GM13977 (cell line): ENCODE data around the gene GLRA3.

Source experiments
- DNase-seq: peaks from one replicate; pipeline ENCODE4 v3.0.0; 2012; ENCODE audit warnings: low spot score
- in situ Hi-C: fragments of 300-500 bp; cut with MboI; formaldehyde crosslinking; loops from one replicate; pipeline ENCODE4 v1.12.0; 2022; ENCODE audit warnings: low sequenced_read_pairs, low pct_unique_long_range_greater_than_20kb, mixed read lengths, inconsistent platforms; ENCODE audit not compliant: unreplicated experiment
- TF ChIP-seq, protein P1 (sequence below): IDR thresholded peaks from 2 replicates; pipeline ENCODE4 v1.5.1; 2012; ENCODE audit warnings: mild to moderate bottlenecking, control low read depth; ENCODE audit not compliant: insufficient read depth; ENCODE audit errors: extremely low read depth, missing control alignments

GLRA3 gene

DNA sequence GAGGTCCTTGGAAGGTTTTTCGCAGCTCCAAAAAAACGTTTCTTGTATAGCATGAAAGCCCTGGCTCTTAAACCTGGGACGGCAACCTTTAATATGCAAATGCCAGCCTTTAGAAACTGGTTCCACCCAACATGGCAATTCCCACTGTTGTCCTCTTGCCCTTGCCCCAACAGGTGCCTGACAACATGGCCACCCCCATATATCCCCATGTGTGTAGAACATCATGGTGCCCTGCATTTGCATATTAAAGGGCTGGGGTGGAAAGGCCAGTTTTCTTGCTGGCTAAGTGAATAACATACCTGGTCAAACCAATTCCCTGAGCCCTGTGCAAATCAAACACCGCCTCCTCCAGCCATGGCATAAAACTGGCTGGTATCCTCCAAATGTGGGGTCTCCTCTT is 26.0 kb upstream of the GLRA3 start:
- TF ChIP-seq, protein P1, sequence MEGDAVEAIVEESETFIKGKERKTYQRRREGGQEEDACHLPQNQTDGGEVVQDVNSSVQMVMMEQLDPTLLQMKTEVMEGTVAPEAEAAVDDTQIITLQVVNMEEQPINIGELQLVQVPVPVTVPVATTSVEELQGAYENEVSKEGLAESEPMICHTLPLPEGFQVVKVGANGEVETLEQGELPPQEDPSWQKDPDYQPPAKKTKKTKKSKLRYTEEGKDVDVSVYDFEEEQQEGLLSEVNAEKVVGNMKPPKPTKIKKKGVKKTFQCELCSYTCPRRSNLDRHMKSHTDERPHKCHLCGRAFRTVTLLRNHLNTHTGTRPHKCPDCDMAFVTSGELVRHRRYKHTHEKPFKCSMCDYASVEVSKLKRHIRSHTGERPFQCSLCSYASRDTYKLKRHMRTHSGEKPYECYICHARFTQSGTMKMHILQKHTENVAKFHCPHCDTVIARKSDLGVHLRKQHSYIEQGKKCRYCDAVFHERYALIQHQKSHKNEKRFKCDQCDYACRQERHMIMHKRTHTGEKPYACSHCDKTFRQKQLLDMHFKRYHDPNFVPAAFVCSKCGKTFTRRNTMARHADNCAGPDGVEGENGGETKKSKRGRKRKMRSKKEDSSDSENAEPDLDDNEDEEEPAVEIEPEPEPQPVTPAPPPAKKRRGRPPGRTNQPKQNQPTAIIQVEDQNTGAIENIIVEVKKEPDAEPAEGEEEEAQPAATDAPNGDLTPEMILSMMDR = no peak
- DNase-seq = no peak
- in situ Hi-C loops = no loop called here

GRCh38 chr4:174853629-174854028 is 24.6 kb upstream of the GLRA3 start:
- TF ChIP-seq, protein P1 = no peak
- DNase-seq = no peak
- in situ Hi-C loops = no loop called here

GRCh38 chr4:174848596-174848995 is 19.5 kb upstream of the GLRA3 start:
- in situ Hi-C loops = no loop called here
- no peak for DNase-seq
- TF ChIP-seq, protein P1 = no peak

DNA sequence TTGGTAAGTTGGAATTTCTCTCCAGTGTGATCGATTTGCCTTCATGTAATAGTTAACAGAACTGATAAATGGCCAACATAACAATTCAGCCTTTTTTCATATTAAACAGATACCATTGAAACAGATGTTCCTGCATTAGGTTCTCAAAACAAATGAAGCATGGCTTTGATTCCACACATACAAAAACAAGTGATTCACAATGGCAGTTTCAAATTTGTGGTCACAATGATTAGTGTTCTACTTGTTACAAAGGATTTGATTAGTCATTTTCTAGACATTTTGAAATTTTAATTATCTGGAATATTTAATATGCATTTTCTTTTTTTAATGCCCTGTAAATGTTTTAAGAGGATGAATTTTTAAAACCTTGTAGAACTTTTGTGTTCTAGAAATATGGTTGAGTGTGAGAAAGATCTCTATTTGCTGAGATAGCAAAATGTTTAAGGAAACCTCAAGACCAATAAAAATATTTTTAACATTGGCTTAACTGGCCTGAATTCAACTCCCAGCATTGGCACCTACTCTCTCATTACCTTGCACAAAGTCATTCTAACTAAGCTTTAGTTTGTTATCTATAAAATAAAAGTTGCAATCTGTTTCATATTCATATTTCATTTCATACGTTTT is 18.9 kb upstream of the GLRA3 start:
- in situ Hi-C loops = no loop called here

GRCh38 chr4:174835536-174835935 is 6.5 kb upstream of the GLRA3 start:
- TF ChIP-seq, protein P1 = no peak
- in situ Hi-C loops = no loop called here
- no peak for DNase-seq

More for the DNA sequence above, 18.9 kb upstream of the GLRA3 start:
- TF ChIP-seq, protein P1 = no peak
- DNase-seq = no peak

DNA sequence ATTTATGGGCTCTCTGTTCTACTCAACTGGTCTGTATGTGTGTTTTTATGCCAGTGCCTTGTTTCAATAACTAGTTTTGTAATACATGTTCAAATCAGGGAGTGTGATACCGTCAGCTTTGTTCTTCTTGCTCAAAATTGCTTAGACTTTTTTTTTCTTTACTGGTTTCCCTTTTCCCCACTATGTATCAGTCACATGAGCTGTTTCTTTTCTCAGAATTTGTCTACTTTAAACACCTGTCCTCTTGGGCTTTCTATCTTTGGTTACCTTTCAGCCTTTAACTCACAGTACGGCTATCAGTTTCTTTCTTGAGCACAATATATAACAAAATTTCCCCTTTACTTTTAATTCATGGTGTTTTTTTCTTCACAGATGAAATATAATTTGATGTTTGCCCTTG is 5.4 kb upstream of the GLRA3 start:
- in situ Hi-C loops = no loop called here
- DNase-seq = no peak
- TF ChIP-seq, protein P1 = no peak
